Ovary (tissue), 9 donors: Measurements from ENCODE around the gene ERC1. TPM values are rescaled to one million over a fixed set of nuclear protein-coding genes. Genes with fewer than 3 reads are reported as not detected.

Experiments used
- DNase-seq, 5 donors: peaks; one replicate each; pipeline ENCODE4 v3.0.0-alpha.2; 2019 to 2020
- H3K27ac ChIP-seq, 2 donors: fragments of 200-600 bp; one replicate each; pipeline versions ENCODE4 v1.5.1 to v1.8.0; 2019 to 2022
- H3K27me3 ChIP-seq: fragments of 200-600 bp; one replicate; pipeline ENCODE4 v1.8.0; 2022
- H3K36me3 ChIP-seq: fragments of 200-600 bp; sonication (generic); one replicate; pipeline ENCODE4 v1.5.1; 2019
- H3K4me1 ChIP-seq: one replicate; pipeline ENCODE4 v1.8.1; 2013; ENCODE audit warnings: mild to moderate bottlenecking, moderate library complexity; ENCODE audit not compliant: insufficient read depth
- H3K4me3 ChIP-seq: fragments of 200-600 bp; sonication (generic); one replicate; pipeline ENCODE4 v1.5.1; 2017
- H3K9me3 ChIP-seq, 2 donors: fragments of 200-600 bp in 1 of 2; sonication (generic) in 1 of 2; one replicate each; pipeline versions ENCODE4 v1.5.1 to v1.8.1; 2013 to 2019; ENCODE audit warnings: mild to moderate bottlenecking in 1 of 2, moderate library complexity in 1 of 2
- EP300 ChIP-seq: sonication (generic); formaldehyde crosslinking; IDR thresholded peaks from one replicate; pipeline ENCODE4 v1.6.1; 2017; ENCODE audit warnings: antibody characterized with exemption
- POLR2A ChIP-seq: fragments of 450-650 bp; IDR thresholded peaks from one replicate; pipeline ENCODE4 v1.6.1; 2017; ENCODE audit warnings: antibody characterized with exemption, mild to moderate bottlenecking, moderate library complexity
- WGBS, 3 donors: extraction: QIAGEN DNeasy Blood & Tissue Kit in 1 of 3; methylation state at CpG; one replicate each; pipeline versions ENCODE4 v1.1.5 to v1.1.7; 2013 to 2017; 5-methylcytosine and 5-hydroxymethylcytosine counted together
- intact Hi-C, 4 donors: fragments of 100-400 bp; cut with DNase I; formaldehyde crosslinking; loops; one replicate each; pipeline versions ENCODE4 v1.11.0 to v1.15.1; 2022 to 2023
- polyA plus RNA-seq, 2 donors: library from polyadenylated mRNA; stranded (reverse); fragments of 200-250 nt in 1 of 2; fragments of 350-450 nt in 1 of 2; fragmentation: Illumina TruSeq in 1 of 2; extraction: RNeasy Lipid Tissue Mini Kit (QIAGEN cat#74804) in 1 of 2; gene quantifications; one replicate each; pipeline ENCODE4 v1.2.3, GENCODE V29; 2013 to 2014
- total RNA-seq, 7 donors: library from RNA; depleted of rRNA in 2 of 7; stranded (reverse); fragments of >200 nt in 2 of 7; fragmentation: NEBNext Ultra II Directional in 3 of 7; extraction: Animal tissue kit (Norgen Biotek cat#: 25700) in 3 of 7; gene quantifications; one replicate each; pipeline versions ENCODE4 v1.1.0 to v1.2.4, GENCODE V29; 2016 to 2023
- TF ChIP-seq, protein P1 (sequence below), 3 donors: fragments of 450-650 bp in 2 of 3; fragments of 200-600 bp in 1 of 3; IDR thresholded peaks; one replicate each; pipeline versions ENCODE4 v1.5.1 to v1.8.0; 2016 to 2022; ENCODE audit warnings: antibody characterized with exemption in 3 of 3, mild to moderate bottlenecking in 1 of 3
- donor health status: DM: no; HTN: no; CAD: no; lungs with moderate emphysema.
- donor health status: DM: no; HTN: no; CAD: no.
- donor health status: Bipolar disorder and iron deficiency.
- donor health status: DM: yes; HTN: yes; CAD: no.
- donor health status: DM: no; HTN: no; CAD: no.
- donor health status: DM: yes; HTN: yes; CAD: no.

ERC1 gene
- total and polyA plus RNA-seq, 9 donors = 10.4 to 65.2 (median 51.6) TPM

DNA sequence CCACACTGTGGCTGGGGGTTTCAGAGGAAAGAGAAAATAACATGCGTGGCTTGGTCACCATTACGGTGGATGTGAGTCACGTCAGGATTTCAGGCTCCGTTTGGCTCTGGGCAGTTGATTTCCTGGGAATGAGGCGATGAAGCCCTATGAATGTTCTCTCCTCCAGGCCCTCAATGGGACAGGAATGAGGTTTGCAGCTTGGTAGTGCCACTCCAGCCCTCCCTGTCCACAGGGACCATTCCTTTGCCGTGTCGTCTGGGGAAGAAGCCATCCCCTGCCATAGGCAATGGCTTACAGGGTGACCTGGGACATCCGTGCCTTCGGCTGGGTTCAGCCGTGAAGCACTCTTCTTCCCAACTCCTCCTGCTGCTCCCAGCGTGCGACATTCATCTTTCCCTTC lies 508.3 kb downstream of the ERC1 start:
- no peaks in the 10 kb centered on the region for H3K27me3 ChIP-seq
- H3K36me3 ChIP-seq = no peaks in the 10 kb centered on the region
- intact Hi-C loops = no loop called here
- H3K4me3 ChIP-seq = no peak overlapping the region
- 92 to 96% (median 94%) methylated on average over 12 of the region's 12 CpGs for WGBS, 3 donors
- no peaks in the 10 kb centered on the region for H3K9me3 ChIP-seq
- no peak overlapping the region for H3K27ac ChIP-seq
- peaks cover 5% of the 10 kb centered on the region for H3K4me1 ChIP-seq
- TF ChIP-seq EP300 (no peak), POLR2A (no peak)
- TF ChIP-seq, protein P1, sequence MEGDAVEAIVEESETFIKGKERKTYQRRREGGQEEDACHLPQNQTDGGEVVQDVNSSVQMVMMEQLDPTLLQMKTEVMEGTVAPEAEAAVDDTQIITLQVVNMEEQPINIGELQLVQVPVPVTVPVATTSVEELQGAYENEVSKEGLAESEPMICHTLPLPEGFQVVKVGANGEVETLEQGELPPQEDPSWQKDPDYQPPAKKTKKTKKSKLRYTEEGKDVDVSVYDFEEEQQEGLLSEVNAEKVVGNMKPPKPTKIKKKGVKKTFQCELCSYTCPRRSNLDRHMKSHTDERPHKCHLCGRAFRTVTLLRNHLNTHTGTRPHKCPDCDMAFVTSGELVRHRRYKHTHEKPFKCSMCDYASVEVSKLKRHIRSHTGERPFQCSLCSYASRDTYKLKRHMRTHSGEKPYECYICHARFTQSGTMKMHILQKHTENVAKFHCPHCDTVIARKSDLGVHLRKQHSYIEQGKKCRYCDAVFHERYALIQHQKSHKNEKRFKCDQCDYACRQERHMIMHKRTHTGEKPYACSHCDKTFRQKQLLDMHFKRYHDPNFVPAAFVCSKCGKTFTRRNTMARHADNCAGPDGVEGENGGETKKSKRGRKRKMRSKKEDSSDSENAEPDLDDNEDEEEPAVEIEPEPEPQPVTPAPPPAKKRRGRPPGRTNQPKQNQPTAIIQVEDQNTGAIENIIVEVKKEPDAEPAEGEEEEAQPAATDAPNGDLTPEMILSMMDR (IDR thresholded peaks at IDR 0.05) = no peak
- DNase-seq = no peak

DNA sequence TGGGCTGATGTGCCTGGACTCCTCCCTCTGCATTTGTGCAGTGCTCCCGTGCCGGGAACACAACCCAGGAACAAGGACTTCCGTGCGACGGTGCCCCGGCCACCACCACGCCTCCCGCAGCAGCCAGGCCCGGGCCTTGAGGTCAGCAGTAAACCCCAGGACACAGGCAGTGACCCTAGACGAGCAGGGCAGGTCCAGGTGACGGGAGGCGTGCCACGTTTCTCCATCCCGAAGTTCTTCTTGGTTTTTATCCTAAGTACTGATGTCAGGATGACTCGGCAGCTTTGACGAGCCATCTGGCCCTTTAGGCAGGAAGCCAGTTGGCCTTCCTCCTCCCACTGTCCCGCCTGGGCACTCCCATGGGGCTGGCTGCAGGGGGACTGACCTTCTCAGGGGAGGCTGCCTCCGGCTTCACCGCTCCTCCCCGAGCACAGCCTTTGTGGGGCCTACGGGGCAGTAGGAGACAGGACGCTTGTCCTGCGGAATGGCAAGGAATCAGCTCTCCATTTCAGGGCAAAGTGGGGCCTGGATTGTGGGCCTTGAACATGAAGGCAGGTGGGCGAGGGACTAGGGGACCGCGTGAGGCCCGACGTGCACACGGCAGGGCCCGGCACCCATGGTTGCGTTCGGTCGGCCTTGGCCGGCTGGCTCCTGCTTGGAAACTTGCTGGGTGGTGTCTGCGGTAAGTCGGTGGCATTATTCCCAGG lies 509.2 kb downstream of the ERC1 start:
- no peak overlapping the region for H3K27ac ChIP-seq
- H3K4me1 ChIP-seq = peaks cover 5% of the 10 kb centered on the region
- intact Hi-C loops = no loop called here
- H3K4me3 ChIP-seq = no peak overlapping the region
- WGBS, 3 donors = 72 to 83% (median 75%) methylated on average over 35 to 36 of the region's 36 CpGs
- no peaks in the 10 kb centered on the region for H3K36me3 ChIP-seq
- TF ChIP-seq POLR2A (no peak), EP300 (no peak)
- TF ChIP-seq, protein P1 (IDR thresholded peaks at IDR 0.05) = no peak
- DNase-seq = no peak
- no peaks in the 10 kb centered on the region for H3K27me3 ChIP-seq
- H3K9me3 ChIP-seq = no peaks in the 10 kb centered on the region

DNA sequence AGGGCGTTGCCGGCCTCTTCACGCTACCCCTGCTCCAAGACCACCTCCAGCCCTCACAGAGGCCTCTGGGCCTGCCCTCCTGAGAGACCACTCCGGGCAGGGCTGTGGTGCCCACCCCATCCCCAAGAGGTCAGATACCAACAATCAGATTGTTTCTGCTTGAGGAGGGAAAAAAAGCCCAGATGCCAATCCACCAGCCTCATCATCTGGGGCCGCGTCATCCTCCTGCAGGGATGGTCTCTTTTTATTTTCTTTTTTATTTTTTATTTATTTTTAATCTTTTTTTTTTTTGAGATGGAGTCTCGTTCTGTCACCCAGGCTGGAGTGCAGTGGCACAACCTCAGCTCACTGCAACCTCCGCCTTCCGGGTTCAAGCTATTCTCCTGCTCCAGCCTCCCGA lies 510.0 kb downstream of the ERC1 start:
- intact Hi-C loops = no loop called here
- no peak for DNase-seq
- Histone ChIP-seq H3K4me3 (no peak overlapping the region), H3K27me3 (no peaks in the 10 kb centered on the region), H3K27ac (no peak overlapping the region), H3K4me1 (peaks cover 5% of the 10 kb centered on the region), H3K9me3 (no peaks in the 10 kb centered on the region), H3K36me3 (no peaks in the 10 kb centered on the region)
- TF ChIP-seq, protein P1 (IDR thresholded peaks at IDR 0.05) = no peak
- TF ChIP-seq POLR2A = no peak
- no peak for TF ChIP-seq EP300
- WGBS, 3 donors = 88 to 95% (median 88%) methylated on average over 10 of the region's 10 CpGs

DNA sequence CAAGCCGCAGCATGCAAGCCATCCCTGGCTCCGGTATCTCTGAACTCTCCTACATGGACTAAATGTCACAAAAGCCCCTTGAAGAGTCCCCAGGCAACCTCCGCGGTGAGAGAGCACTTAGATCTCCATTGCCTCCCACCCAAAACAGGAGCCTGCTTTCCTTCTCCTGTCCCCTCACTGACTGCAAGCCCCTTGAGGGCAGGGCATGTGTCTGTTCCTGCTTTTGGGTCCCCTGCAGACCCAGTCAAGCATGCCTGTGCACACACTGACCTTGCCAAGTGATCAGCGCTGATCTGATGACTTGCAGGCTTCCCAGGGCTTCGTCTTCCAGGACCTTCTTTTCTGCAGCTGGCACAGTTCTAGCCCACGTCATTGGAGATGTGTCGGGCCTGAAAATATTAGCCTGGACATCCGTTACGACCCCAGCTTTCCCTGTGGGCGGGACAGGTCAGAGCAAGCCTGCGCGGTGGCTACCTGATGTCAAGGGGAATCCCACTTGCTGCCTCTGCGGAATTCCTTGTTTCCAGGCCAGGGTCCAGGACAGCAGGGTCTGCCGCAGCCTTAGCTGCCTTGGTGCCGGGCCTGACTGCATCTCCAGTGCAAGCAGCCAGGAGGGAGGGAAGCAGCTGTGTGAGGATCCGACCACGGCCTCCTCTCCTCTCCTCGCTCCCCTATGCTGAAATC lies 510.8 kb downstream of the ERC1 start:
- Histone ChIP-seq H3K36me3 (no peaks in the 10 kb centered on the region), H3K9me3 (no peaks in the 10 kb centered on the region), H3K4me1 (peaks cover 5% of the 10 kb centered on the region), H3K4me3 (no peak overlapping the region), H3K27me3 (no peaks in the 10 kb centered on the region), H3K27ac (no peak overlapping the region)
- DNase-seq = no peak
- TF ChIP-seq POLR2A (no peak), EP300 (no peak)
- TF ChIP-seq, protein P1 (IDR thresholded peaks at IDR 0.05) = no peak
- WGBS, 3 donors = 60 to 66% (median 64%) methylated on average over 19 of the region's 19 CpGs
- intact Hi-C loops = no loop called here
